GM18873 (cell line): Measurements from ENCODE around the gene COX10.
"Not testable (repeated sequence)": the region's sequence is repeated elsewhere in the genome, so short reads cannot be mapped to it uniquely, and the experiment has no call there.

Experiments
- ATAC-seq: cut with Tn5 transposase; IDR thresholded peaks from one replicate; pipeline ENCODE4 v1.9.1; 2021; ENCODE audit warnings: mild to moderate bottlenecking, moderate library complexity, moderate number of reproducible peaks; ENCODE audit not compliant: unreplicated experiment, low FRiP score

COX10 gene

DNA sequence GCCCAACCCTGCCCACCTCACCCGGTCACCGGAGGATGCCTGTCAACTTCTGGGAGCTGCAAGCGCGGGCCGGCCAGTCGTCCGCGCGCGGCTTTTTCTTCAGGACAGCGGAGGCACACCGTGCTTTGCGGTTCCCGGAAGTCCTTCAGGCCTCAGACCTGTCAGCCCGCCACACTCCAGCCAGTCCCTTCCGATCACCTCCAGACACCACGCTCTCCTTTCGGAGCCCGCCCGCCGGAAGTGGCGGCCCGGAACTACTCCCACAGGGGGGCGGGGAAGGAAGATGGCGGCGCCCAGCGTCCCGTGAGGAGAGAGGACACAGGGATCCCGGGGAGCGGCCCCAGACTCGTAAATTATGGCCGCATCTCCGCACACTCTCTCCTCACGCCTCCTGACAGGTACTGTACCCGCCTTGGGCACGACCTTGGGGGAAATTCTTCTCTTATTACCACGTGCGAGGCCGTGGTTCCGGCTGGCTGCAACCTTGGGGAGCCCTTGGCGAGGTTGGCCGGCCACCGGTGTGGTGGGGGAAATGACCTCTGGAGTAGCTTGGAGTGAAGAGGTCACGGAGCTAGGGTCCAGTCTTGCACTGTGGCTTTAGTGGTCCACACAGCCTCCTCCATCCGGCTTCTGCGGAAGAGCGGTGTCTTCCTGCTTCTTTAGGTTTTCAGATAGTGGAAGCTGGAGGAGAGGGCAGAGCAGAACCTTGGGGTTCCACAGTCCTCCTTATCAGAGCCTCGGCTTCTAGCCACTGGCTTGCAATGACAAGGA lies at the start of gene COX10:
TSS of gene COX10 (plus strand) at position 254 of the 771 bp plus-strand sequence. CDS start at position 356, 102 bp downstream.
- ATAC-seq, result peak; percentile 97

DNA sequence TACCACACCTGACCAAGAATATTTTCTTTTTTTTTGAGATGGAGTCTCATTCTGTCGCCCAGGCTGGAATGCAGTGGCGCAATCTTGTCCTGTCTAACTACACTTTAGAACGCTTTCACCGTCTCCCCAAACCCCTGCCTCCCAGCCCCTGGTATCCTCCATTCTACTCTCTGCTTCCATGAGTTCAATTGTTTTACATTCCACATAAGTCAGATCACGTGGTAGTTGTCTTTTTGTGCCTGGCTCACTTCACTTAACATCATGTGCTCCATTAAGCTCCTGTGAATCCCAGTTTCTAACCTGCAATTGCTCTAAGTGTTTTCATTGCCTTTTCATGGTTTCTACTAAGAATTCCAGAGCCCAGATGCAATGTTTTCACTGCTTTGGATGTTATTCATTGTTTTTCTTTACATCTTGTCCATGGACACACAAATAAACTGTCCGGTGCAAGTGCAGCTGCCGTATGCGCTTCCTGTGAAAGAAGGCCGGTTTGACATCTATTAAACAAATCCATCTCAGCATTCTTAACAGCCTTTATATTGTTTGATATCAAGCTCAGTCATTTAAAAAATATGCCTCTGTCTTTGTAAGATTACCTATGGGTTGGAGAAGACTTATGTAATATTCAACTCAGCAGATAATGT lies 47.5 kb upstream of the COX10 start:
- ATAC-seq, result not testable (repeated sequence)

DNA sequence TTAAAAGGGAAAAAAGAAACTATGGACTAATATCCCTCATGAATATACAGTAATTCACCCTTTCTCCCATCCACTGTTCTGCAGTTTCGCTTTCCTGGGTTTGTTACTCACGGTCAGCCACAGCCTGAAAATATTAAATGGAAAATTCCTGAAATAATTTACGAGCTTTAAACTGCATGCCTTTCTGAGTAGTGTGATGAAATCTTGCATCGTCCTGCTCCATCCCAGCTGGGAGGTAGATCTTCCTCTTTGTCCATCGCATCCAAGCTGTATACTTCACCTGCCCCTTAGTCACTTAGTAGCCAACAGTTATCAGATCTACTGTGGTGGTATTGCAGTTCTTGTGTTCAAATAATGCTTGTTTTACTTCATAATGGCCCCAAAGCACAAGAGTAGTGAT lies 39.5 kb upstream of the COX10 start:
- ATAC-seq, result not testable (repeated sequence)

DNA sequence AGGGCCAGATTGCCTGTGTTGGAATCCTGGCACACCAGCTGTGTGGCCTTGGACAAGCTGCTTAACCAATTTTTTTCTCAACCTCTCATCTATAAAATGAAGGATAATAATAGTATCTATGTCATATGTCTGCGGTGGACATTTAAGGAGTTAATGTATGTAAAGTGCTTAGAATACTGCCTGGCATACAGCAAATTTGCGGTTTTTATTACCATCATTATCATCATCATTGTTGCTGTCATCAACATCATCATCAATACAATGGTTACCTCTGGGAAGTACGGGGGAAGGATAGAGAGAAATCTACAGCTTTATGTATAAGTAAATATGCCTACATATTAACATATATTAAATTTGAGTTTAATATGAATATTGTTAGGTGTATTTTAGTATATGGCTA lies 37.1 kb upstream of the COX10 start:
- no peak for ATAC-seq

DNA sequence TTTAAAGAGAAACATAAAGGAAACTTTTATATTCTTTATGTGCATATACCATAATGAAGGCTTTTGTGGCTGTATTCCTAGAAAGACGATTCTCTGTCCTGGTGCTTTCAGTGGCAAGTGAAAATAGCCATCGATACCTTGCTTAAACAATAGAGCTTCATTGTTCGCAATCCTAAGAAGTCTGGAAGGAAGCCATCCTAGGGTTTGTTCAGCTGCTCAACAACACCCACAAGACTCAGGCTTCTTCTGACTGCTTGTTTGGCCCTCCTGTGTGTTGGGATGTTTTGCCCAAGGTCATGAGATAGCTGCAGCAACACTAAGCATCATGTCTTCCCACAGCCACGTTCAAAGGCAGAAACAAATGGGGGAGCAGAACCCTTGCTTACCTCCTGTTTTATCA lies 36.1 kb upstream of the COX10 start:
- no peak for ATAC-seq

DNA sequence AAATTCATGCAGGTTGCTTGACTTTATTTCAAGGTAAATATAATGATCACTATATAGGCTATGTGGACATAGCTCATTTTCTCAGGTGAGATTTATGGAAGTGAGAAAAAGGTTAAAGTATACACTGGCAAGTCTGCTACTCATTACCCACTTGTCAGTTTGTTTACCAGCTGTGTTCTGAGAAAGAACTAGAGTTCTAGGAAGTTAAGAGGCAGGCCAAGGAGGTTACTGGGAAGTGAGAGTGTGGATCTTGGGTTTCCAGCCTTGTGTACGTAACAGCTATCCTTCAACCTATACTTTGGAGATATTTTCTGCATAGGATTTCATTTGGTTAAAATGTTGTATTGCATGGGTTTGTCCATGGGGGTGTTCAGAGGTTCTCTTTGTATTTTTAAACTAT lies 31.9 kb upstream of the COX10 start:
- no peak for ATAC-seq

DNA sequence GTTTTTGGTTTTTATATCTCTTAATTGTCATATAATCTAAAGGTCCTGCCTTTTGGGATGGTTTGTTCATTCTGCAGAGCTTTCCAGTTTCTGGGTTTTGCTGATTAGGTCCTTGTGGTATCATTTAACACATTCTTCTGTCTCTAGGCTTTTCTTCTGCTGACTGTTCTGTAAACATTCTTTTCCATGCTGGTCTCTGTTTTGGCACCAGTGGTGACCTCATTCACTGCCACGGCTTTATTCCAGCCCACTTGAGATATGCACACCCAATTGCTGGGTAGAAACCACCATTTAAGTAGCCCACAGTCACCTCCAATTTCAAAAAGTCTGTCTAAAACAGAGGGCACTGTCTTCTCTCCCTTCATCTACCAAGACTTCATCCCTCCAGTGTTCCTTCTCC lies 31.1 kb upstream of the COX10 start:
- no peak for ATAC-seq

DNA sequence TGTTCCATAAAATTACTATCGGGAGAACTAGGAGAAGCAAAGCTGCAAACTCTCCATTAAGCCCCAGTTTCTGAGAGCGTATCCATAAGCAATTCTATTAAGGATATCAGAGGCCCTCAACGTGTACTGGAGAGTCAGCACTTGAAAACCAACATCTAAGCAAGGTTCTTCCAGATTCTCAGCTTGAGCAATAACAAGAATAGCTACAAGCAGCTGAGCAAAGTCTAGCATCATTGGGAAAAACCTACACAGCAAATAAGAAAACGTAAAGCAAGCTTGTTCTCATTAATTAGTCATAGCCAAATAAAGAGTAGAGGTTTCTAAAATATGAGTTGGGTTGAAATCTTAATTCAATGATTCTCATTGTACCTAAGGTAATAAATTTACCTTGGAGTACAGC lies 26.9 kb upstream of the COX10 start:
- no peak for ATAC-seq

DNA sequence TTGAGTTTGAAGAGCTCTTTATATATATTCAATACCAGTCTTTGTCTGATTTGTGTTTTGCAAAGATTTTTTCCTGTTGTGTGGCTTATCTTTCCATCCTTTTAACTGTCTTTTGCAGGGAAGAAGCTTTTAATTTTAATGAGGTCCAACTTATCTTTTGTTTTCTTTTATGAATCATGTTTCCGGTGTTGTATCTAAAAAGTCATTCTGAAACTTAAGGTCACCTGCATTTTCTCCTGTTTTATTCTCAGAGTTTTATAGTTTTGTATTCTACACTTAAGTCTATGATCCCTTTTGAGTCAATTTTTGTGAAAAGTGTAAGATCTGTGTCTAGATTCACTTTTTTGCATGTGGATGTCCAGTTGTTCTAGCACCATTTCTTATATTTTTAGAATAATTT lies 24.6 kb upstream of the COX10 start:
- no peak for ATAC-seq

DNA sequence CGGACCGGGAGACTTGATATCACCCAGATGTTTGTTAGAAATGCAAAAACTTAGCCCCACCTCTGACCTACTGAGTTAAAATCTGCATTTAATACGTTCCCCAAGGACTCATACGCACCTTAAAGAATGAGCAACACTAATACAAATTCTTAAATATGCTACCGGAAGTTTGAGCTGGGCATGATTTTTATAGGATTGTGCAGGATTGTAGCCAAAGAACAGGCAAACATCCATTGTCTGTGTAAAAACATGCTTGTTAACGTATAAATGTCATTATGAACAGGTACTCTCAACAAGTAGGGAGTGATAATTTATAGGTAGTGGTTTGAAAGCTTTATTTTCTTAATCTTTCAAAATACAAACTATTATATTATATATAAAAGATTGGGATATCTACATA lies 22.3 kb upstream of the COX10 start:
- no peak for ATAC-seq

DNA sequence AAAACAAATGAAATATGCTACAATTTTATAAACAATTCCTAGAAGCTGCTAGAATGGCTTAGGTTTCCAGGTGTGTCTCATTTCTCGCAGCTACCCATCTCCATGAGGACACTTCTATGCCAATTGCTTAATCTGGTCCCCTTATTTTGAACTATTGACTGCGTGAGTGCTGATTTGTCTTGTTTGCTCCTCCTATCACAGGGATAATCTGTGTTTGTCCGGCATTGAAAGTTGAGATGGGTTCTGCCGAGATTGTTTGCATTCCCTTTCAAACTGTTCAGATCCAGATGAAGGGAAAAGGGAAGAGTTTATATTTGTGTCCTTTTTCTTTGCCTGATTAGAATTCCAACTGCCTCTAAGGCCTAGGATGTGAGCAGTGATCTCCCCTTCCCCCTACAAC lies 21.7 kb upstream of the COX10 start:
- no peak for ATAC-seq

DNA sequence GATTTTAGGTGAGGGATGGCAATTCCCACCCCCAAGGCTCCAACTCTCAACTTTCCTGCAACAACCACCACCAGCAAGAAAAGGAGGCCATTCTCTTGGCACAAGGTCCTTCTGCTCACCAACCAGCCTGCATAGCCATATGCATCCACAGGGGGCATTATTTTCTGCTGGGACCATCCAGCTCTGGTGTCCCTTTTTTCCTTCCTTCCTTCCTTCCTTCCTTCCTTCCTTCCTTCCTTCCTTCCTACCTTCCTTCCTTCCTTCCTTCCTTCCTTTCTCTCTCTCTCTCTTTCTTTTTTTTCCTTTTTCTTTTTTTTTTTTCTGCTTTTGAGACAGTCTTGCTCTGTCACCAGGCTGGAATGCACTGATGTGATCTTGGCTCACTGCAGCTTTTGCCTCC lies 21.1 kb upstream of the COX10 start:
- no peak for ATAC-seq

DNA sequence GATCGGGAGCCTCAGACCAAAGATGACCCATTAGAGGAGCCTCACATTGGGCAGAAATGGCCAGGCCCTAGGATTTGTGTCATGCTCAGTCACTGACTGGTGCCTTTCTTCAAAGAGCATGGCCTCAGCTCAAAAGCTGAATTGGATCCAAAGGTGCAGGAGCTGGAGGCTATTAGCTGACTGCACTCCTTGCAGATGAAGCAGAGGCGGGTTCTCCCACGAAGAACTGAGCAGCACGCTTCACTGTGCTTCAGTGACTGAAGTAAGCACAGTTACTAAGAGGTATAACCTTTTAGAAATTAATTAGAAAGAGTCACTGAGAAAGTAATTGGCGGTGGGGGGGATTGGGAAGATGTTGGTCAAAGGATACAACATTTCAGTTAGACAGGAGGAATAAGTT lies 18.7 kb upstream of the COX10 start:
- ATAC-seq, result no peak

DNA sequence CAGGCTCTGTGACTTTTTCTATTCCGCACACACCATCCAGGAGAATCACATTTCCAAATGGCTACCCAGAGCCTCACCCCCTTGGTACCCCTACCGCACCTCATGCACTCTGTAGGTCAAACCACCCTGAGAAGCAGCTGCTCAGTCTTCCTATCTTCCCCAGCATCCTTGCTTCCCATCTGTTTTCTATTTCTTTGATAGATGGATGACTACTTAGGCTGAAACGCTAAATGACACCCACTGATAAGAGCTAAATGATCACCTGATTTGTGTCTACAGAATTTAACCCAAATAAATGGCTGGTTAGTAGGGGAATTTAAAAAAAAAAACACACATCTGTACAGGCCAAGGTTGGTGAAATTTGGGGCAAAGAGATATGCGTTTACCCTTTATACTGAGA lies 17.6 kb upstream of the COX10 start:
- ATAC-seq, result no peak

DNA sequence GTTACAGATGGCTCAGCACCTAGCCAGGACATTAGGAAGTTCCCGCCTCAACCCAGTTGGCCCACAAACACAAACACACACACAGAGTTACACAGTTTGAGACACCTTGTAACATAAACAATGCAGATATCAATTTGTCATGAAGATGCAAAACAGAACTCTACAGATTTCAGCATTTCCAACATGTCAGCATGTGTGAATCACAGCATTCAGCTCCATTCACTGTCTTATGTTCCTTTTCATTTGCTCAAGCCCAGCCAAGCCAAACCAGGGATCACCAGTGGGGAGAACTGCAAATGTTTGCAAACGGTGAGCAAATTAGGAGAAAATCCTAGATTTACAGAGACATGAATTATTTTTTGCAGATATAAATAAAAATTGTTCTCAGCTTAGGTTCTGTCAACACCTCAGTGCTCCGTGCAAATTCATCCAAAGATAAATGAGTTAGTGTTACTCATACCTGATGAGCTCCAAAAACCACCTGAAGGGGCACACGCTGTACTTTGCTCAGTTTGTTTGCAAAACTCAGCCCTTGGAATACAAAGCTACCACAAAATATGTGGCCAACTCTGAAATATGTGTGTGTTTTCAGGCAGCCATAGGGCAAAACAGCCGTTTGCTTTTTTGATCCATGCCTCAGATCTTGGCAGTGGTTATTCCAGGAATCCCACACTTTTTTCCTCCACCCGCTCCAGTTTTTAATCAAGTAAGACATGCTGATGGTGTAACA lies 16.3 kb upstream of the COX10 start:
- no peak for ATAC-seq

DNA sequence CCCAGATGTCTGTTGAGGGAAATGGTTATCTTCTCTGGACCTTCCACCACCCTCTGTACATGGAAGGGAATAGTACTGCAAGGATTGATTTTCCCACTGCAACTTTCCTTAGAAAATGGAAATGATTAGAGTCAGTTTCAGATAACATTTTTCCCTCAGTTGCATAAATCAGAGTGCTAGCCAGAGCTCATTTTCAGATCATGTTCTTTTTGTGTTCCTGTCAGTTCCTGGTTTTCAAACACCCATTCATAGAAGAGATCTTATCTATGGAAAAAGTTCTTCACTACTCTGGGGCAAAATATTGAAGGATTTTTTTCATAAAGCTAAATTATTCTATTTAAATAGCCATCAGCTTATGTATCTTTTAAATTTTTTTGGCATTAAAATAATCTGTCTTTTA lies 11.7 kb upstream of the COX10 start:
- ATAC-seq, result no peak

DNA sequence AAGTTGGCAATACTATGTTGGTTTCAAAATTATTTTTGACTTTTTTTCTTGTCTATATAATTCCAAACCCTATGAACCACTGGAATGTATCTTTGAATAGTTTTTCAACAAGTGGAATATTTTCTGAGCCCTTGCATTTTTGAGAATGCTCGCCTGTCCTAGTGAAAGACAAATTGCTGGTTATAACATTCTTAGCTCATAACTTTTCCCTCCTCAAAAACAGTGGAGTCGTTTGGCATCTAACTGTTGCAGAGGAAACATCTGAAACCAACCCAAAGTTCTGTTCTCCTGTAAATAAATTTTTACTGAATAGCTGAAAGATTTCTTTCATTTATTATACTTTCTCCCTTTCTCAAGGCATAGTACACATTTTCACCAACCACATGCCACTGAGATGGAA lies 11.3 kb upstream of the COX10 start:
- no peak for ATAC-seq

DNA sequence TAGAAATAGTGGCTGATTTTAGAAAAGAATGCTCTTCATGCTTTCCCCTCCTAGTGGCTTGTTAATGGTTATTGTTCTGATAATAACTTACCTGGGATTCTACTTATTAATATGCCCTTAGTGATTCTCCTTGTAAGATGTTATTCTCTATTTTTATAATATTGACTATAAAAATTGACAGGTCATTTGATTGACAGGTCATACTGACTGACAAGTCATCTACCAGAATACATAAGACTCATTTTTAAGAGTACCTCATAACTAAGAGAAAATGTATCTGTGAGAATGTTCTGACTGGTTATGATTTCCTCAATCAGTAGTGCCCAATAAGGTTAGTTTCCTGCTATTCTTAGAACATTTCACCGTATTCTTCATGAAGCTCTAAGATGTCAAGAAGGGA lies 8.6 kb upstream of the COX10 start:
- no peak for ATAC-seq

DNA sequence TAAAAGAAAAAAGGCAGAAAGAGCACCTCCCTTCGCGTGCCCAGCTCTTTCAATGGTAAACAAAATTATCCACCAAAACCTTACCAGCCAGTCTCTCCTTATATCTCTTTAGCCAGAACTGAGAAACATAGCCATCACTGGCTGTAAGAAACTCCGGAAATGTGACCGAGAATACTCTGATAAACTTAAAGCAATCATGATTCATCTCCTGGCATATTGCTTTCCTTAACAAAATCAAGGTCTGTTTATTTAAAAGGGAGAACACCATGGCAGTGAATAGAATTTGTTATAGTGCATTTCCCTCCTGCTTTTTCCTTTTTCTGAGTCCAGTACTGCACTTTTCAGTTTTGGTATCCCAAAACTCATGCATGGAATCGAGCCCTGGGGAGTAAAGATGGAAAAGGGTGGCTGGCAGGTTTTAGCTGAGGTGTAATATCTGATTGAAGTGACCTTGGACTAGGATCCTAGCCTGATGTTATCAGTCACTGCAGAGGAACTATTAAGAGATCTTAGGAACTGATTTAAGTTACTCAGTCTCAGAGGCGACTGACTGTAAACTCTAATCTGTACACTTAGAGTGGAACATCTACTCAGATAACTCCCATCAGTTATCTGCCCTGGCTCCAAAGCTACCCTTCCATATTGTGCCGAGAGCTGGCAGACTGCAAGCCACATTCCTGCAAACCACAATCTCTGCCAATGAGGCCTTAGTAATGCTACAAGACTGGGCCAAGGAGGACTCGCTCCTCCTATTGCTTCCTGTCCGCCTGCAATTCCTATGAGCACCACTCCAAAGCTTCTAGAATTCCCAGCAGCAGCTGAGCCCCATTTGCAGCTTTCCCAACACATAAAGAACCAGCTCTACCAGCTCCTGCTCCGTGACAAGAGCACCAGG lies 7.4 kb upstream of the COX10 start:
- ATAC-seq, result no peak

DNA sequence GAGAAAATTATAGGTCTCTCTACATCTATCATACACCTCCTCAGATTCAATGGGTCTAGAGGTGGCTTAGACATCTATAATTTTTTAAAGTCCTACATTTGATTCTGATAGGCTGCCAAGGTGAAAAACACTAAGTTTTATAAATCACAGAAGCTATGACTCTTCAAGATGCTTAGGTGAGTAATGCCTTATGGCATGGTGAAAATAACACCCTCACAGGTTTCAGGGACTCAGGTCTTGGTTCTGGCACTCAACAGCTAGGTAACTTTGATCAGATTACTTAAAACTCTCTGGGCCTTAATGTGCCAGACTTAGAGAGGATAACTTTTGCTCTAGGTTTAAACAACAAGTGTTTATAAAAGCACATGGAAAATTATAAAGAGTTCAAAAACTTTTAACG lies 2.0 kb upstream of the COX10 start:
- ATAC-seq, result no peak
